NK-92 treated with Interleukin-12 subunit alpha and Interleukin-12 subunit beta, amount 100 ng/mL, for 24 hours (cell line): Measurements from ENCODE around the gene NKAIN2.

Experiments used
- DNase-seq: peaks from one replicate; lab custom pipeline; 2025; lab: John Stamatoyannopoulos, UW

Gene NKAIN2

GRCh38 chr6:123808556-123808955 lies 4.9 kb downstream of the NKAIN2 start:
- no peak for DNase-seq

- no peak for DNase-seq
Measured at GRCh38 chr6:123810214-123810613, 6.5 kb downstream of the NKAIN2 start.

- no peak for DNase-seq
Measured at GRCh38 chr6:123810948-123811347, 7.3 kb downstream of the NKAIN2 start.

GRCh38 chr6:123811378-123811777 lies 7.7 kb downstream of the NKAIN2 start:
- DNase-seq, result no peak

- DNase-seq, result no peak
Measured at GRCh38 chr6:123812621-123813020, 9.0 kb downstream of the NKAIN2 start.

GRCh38 chr6:123821112-123821511 lies 17.4 kb downstream of the NKAIN2 start:
- DNase-seq, result no peak

GRCh38 chr6:123829302-123829953 lies 25.8 kb downstream of the NKAIN2 start:
- DNase-seq, result no peak

GRCh38 chr6:123830120-123830519 lies 26.5 kb downstream of the NKAIN2 start:
- no peak for DNase-seq

- no peak for DNase-seq
Measured at GRCh38 chr6:123838505-123839234, 35.0 kb downstream of the NKAIN2 start.

GRCh38 chr6:123841067-123841896 lies 37.6 kb downstream of the NKAIN2 start:
- DNase-seq, result no peak

GRCh38 chr6:123844011-123844410 lies 40.3 kb downstream of the NKAIN2 start:
- DNase-seq, result no peak

- DNase-seq, result no peak
Measured at GRCh38 chr6:123848347-123848746, 44.7 kb downstream of the NKAIN2 start.

- no peak for DNase-seq
Measured at GRCh38 chr6:123849406-123849805, 45.7 kb downstream of the NKAIN2 start.

- DNase-seq, result no peak
Measured at GRCh38 chr6:123850555-123850954, 46.9 kb downstream of the NKAIN2 start.

GRCh38 chr6:123854201-123854600 lies 50.5 kb downstream of the NKAIN2 start:
- DNase-seq, result no peak

- no peak for DNase-seq
Measured at GRCh38 chr6:123855506-123855905, 51.8 kb downstream of the NKAIN2 start.

GRCh38 chr6:123859291-123859690 lies 55.6 kb downstream of the NKAIN2 start:
- no peak for DNase-seq

GRCh38 chr6:123869334-123869733 lies 65.7 kb downstream of the NKAIN2 start:
- DNase-seq, result no peak

GRCh38 chr6:123873974-123874373 lies 70.3 kb downstream of the NKAIN2 start:
- DNase-seq, result no peak

- no peak for DNase-seq
Measured at GRCh38 chr6:123875784-123876183, 72.1 kb downstream of the NKAIN2 start.

GRCh38 chr6:123879749-123880148 lies 76.1 kb downstream of the NKAIN2 start:
- DNase-seq, result no peak

GRCh38 chr6:123888771-123889513 lies 85.3 kb downstream of the NKAIN2 start:
- no peak for DNase-seq
